ENCODE data around the gene GPR158.

GRCh38 chr10:25425776-25426175 is 251.0 kb downstream of the GPR158 start:
- TF ChIP-seq RAD21 (IDR thresholded peaks at IDR 0.05; ENCODE audit: low read depth) (no peak), TAF1 (IDR thresholded peaks at IDR 0.05; ENCODE audit: low read depth) (no peak), MAX (IDR thresholded peaks at IDR 0.05) (no peak), FOXM1 (IDR thresholded peaks at IDR 0.05; ENCODE audit: borderline replicate concordance, low read depth) (no peak), CEBPB (IDR thresholded peaks at IDR 0.05) (no peak), YY1 (IDR thresholded peaks at IDR 0.05; ENCODE audit: low read depth) (no peak), EP300 (IDR thresholded peaks at IDR 0.05; ENCODE audit: borderline replicate concordance) (no peak), USF1 (IDR thresholded peaks at IDR 0.05) (no peak), REST (IDR thresholded peaks at IDR 0.05; ENCODE audit: low read depth) (no peak)
